GM23248 (cell line): Measurements from ENCODE around the gene ZNF768. TPM values are rescaled to one million over a fixed set of nuclear protein-coding genes. Genes with fewer than 3 reads are reported as not detected.

Experiments
- DNase-seq: peaks from one replicate; pipeline ENCODE4 v3.0.0-alpha.2; 2015
- H2AFZ ChIP-seq: fragments of 200-600 bp; sonication (generic); 2 replicates; pipeline ENCODE4 v1.6.1; 2016; ENCODE audit warnings: antibody characterized with exemption
- H3F3A ChIP-seq: fragments of 200-600 bp; sonication (generic); 2 replicates; pipeline ENCODE4 v1.6.1; 2016; ENCODE audit warnings: mild to moderate bottlenecking, antibody characterized with exemption, mixed run types; ENCODE audit not compliant: insufficient read depth
- H3K27ac ChIP-seq: fragments of 200-600 bp; sonication (generic); 2 replicates; pipeline ENCODE4 v1.5.1; 2016; ENCODE audit warnings: mild to moderate bottlenecking
- H3K27me3 ChIP-seq: fragments of 200-600 bp; sonication (generic); replicated peaks from 2 replicates; pipeline ENCODE4 v1.6.1; 2016; ENCODE audit warnings: mild to moderate bottlenecking; ENCODE audit not compliant: insufficient read depth
- H3K36me3 ChIP-seq: fragments of 200-600 bp; sonication (generic); 2 replicates; pipeline ENCODE4 v1.6.1; 2016; ENCODE audit warnings: low read depth, mild to moderate bottlenecking
- H3K4me1 ChIP-seq: fragments of 200-600 bp; sonication (generic); 2 replicates; pipeline ENCODE4 v1.6.1; 2016; ENCODE audit warnings: mild to moderate bottlenecking; ENCODE audit not compliant: insufficient read depth
- H3K4me2 ChIP-seq: fragments of 200-600 bp; sonication (generic); one replicate; pipeline ENCODE4 v1.6.1; 2016; ENCODE audit warnings: mild to moderate bottlenecking; ENCODE audit not compliant: unreplicated experiment
- H3K4me3 ChIP-seq: fragments of 200-600 bp; sonication (generic); 2 replicates; pipeline ENCODE4 v1.5.1; 2016; ENCODE audit warnings: mild to moderate bottlenecking
- H3K79me2 ChIP-seq: fragments of 200-600 bp; sonication (generic); 2 replicates; pipeline ENCODE4 v1.6.1; 2016; ENCODE audit warnings: mild to moderate bottlenecking; ENCODE audit not compliant: insufficient read depth
- H3K9ac ChIP-seq: fragments of 200-600 bp; sonication (generic); 2 replicates; pipeline ENCODE4 v1.6.1; 2016; ENCODE audit warnings: mild to moderate bottlenecking
- H3K9me2 ChIP-seq: fragments of 200-600 bp; sonication (generic); 2 replicates; pipeline ENCODE4 v1.6.1; 2016; ENCODE audit warnings: mixed run types, mild to moderate bottlenecking, moderate library complexity; ENCODE audit not compliant: insufficient read depth
- H3K9me3 ChIP-seq: fragments of 200-600 bp; sonication (generic); one replicate; pipeline ENCODE4 v1.6.1; 2017; ENCODE audit warnings: low read depth
- H4K20me1 ChIP-seq: fragments of 200-600 bp; sonication (generic); 2 replicates; pipeline ENCODE4 v1.6.0; 2016; ENCODE audit not compliant: insufficient read depth
- EZH2 ChIP-seq: fragments of 200-600 bp; sonication (generic); IDR thresholded peaks from 2 replicates; pipeline ENCODE4 v1.6.1; 2018; ENCODE audit warnings: antibody characterized with exemption, mild to moderate bottlenecking; ENCODE audit not compliant: insufficient read depth, poor library complexity, severe bottlenecking
- EZH2phosphoT487 ChIP-seq: fragments of 200-600 bp; sonication (generic); IDR thresholded peaks from 2 replicates; pipeline ENCODE4 v1.6.1; 2018; ENCODE audit warnings: antibody characterized with exemption, moderate library complexity, mild to moderate bottlenecking, low read depth; ENCODE audit not compliant: insufficient read depth
- WGBS, 2 experiments: methylation state at CpG; one replicate each; pipeline ENCODE4 v1.1.6; 2015 to 2017; ENCODE audit warnings: low lambda C conversion rate in 2 of 2, low coverage in 1 of 2; ENCODE audit errors: missing lambda C conversion rate in 2 of 2; 5-methylcytosine and 5-hydroxymethylcytosine counted together
- in situ Hi-C: fragments of 300-500 bp; cut with MboI; formaldehyde crosslinking; loops from 2 replicates; pipeline ENCODE4 v1.15.0; 2020
- polyA plus RNA-seq: library from polyadenylated mRNA; unstranded; fragments of >200 nt; fragmentation: Nextera tagmentation; extraction: Ambion mirVana; gene quantifications from 2 replicates; pipeline ENCODE4 v1.2.1, GENCODE V29; 2016
- total RNA-seq: library from RNA; depleted of rRNA; stranded (reverse); fragments of >200 nt; shearing (Covaris generic); gene quantifications from 2 replicates; pipeline ENCODE4 v1.2.3, GENCODE V29; 2014

Gene ZNF768
- total and polyA plus RNA-seq, 2 experiments from 2014 or later = 5.0 to 38.4 TPM

- Histone ChIP-seq H3K27ac (no peak overlapping the region), H3K4me1 (no peaks in the 10 kb centered on the region), H3F3A (no peaks in the 10 kb centered on the region), H3K9ac (no peak overlapping the region), H4K20me1 (no peaks in the 10 kb centered on the region), H3K36me3 (no peaks in the 10 kb centered on the region), H3K4me2 (no peak overlapping the region), H3K4me3 (no peak overlapping the region), H3K9me2 (no peaks in the 10 kb centered on the region), H3K79me2 (no peaks in the 10 kb centered on the region), H3K27me3 (0 out of 2 replicates have a peak, but pooled peaks cover 4% of the 10 kb centered on the region), H2AFZ (no peak overlapping the region), H3K9me3 (no peaks in the 10 kb centered on the region)
- in situ Hi-C loops = no loop called here
- DNase-seq = no peak
- 59 to 63% methylated on average over 6 of the region's 6 CpGs for WGBS, 2 experiments
- TF ChIP-seq EZH2 (no peak), EZH2phosphoT487 (no peak)
Observed at GRCh38 chr16:30503403-30504296, 22.7 kb downstream of the ZNF768 start.

DNA sequence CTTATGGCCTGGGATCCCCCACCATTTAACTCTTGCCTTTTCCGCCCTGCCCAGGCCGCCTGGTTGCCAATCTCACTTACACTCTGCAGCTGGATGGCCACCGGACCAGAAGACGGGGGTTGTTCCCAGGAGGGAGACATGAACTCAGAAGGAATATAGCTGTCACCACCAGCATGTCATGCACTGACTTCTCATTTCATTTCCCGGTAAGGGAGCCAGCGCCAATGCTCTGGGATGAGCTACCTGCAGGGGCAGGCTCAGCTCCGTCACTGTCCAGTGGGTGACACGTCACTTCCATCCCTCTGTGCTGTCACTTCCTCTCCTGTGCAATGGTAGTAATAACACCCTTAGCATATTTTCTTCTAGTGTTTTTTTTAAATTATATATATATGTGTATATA lies 27.1 kb downstream of the ZNF768 start:
- Histone ChIP-seq H2AFZ (no peak overlapping the region), H3K9me3 (no peaks in the 10 kb centered on the region), H3K4me2 (no peak overlapping the region), H3K36me3 (no peaks in the 10 kb centered on the region), H3K9me2 (no peaks in the 10 kb centered on the region), H3F3A (no peaks in the 10 kb centered on the region), H4K20me1 (no peaks in the 10 kb centered on the region), H3K27me3 (0 out of 2 replicates have a peak, but pooled peaks cover 2% of the 10 kb centered on the region), H3K27ac (no peak overlapping the region), H3K79me2 (no peaks in the 10 kb centered on the region), H3K4me3 (no peak overlapping the region), H3K9ac (no peak overlapping the region), H3K4me1 (no peaks in the 10 kb centered on the region)
- no peak for TF ChIP-seq EZH2phosphoT487
- no peak for TF ChIP-seq EZH2
- 68% methylated on average over 8 of the region's 8 CpGs for WGBS, 2 experiments
- no peak for DNase-seq
- in situ Hi-C loops = no loop called here

DNA sequence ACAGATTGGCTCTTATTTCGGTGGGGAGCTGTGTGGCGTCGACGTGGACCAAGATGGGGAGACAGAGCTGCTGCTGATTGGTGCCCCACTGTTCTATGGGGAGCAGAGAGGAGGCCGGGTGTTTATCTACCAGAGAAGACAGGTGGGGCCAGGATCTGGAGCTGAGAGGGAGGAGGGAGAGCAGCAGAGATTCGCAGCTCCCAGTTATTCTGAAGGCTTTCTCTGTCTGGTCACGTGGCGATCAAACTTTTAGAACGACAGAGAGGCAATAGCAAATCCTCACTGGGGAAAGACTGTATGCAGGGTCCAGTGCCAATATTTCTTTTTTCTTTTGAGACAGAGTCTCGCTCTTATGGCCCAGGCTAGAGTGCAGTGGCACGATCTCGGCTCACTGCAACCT lies 31.7 kb downstream of the ZNF768 start:
- Histone ChIP-seq H3K79me2 (no peaks in the 10 kb centered on the region), H3K27me3 (no peaks in the 10 kb centered on the region; the same call in 1 of the 2 replicates), H3K4me1 (0 out of 2 replicates have a peak, but pooled peaks cover 7% of the 10 kb centered on the region), H3K9me2 (no peaks in the 10 kb centered on the region), H3K9me3 (no peaks in the 10 kb centered on the region), H4K20me1 (no peaks in the 10 kb centered on the region), H3K27ac (no peak overlapping the region), H3F3A (0 out of 2 replicates have a peak, but pooled peaks cover 4% of the 10 kb centered on the region), H2AFZ (no peak overlapping the region), H3K4me3 (no peak overlapping the region), H3K9ac (no peak overlapping the region), H3K36me3 (no peaks in the 10 kb centered on the region), H3K4me2 (no peak overlapping the region)
- DNase-seq = no peak
- 58 to 59% methylated on average over 12 of the region's 12 CpGs for WGBS, 2 experiments
- no peak for TF ChIP-seq EZH2
- no peak for TF ChIP-seq EZH2phosphoT487
- in situ Hi-C loops = no loop called here

DNA sequence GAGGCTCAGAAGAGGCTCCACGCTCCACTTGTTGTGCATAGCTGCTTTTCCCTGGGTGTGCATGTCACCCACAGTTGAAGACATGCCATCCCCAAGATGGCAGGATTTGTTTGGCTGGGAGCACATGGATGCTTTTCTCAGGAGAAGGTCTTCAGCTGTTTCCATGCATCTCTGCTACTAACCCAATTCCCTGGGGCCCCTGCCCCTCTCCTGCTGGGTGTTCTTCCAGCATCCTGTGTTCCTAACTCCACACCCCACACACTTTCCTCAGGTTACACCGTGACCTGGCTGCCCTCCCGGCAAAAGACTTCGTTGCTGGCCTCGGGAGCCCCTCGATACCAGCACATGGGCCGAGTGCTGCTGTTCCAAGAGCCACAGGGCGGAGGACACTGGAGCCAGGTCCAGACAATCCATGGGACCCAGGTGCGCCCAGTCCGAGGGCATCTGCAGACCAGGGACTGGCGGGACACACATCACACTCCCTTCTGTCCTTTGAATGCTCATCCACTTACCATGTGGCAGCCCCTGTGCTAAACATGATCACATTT lies 32.4 kb downstream of the ZNF768 start:
- Histone ChIP-seq H3K27ac (no peak overlapping the region), H3K9me2 (no peaks in the 10 kb centered on the region), H3K36me3 (no peaks in the 10 kb centered on the region), H4K20me1 (no peaks in the 10 kb centered on the region), H2AFZ (no peak overlapping the region), H3K4me2 (no peak overlapping the region), H3K4me1 (0 out of 2 replicates have a peak, but pooled peaks cover 7% of the 10 kb centered on the region), H3K27me3 (no peaks in the 10 kb centered on the region; the same call in 1 of the 2 replicates), H3K4me3 (no peak overlapping the region), H3K79me2 (no peaks in the 10 kb centered on the region), H3F3A (0 out of 2 replicates have a peak, but pooled peaks cover 4% of the 10 kb centered on the region), H3K9ac (no peak overlapping the region), H3K9me3 (no peaks in the 10 kb centered on the region)
- TF ChIP-seq EZH2phosphoT487 = no peak
- TF ChIP-seq EZH2 = no peak
- no peak for DNase-seq
- 51 to 70% methylated on average over 11 of the region's 11 CpGs for WGBS, 2 experiments
- in situ Hi-C loops = no loop called here
